MCF 10A (cell line): Measurements from ENCODE around the gene GRIK5. TPM values are rescaled to one million over a fixed set of nuclear protein-coding genes. Genes with fewer than 3 reads are reported as not detected.

Source experiments
- BruUV-seq: library from RNA; stranded (reverse); fragments of 400-500 nt; replicated peaks from 2 replicates; lab custom pipeline; 2021; lab: Mats Ljungman, UMichigan
- CTCF ChIA-PET: fragments of 300-600 bp; sonication (Branson Sonifier 250); formaldehyde crosslinking; extraction: SDS; loops from one replicate; lab custom pipeline; 2021; ENCODE audit warnings: antibody characterized with exemption, inconsistent platforms; lab: Yijun Ruan, JAX
- POLR2A ChIA-PET: fragments of 300-600, 350-650 bp; sonication (Branson Sonifier 250); formaldehyde crosslinking; extraction: SDS; loops from one replicate; lab custom pipeline; 2020; ENCODE audit warnings: antibody characterized with exemption, inconsistent platforms; lab: Yijun Ruan, JAX
- DNase-seq: peaks from one replicate; pipeline ENCODE4 v3.0.0-alpha.2; 2018; ENCODE audit not compliant: unreplicated experiment
- H3K27ac Mint-ChIP-seq: one replicate; pipeline ENCODE4 v1.8.0; 2022; ENCODE audit warnings: mild to moderate bottlenecking, low read depth, mixed read lengths; ENCODE audit not compliant: unreplicated experiment
- H3K27me3 Mint-ChIP-seq: one replicate; pipeline ENCODE4 v1.8.0; 2022; ENCODE audit warnings: mixed read lengths; ENCODE audit not compliant: insufficient read depth, unreplicated experiment
- H3K36me3 Mint-ChIP-seq: one replicate; pipeline ENCODE4 v1.8.0; 2022; ENCODE audit warnings: mild to moderate bottlenecking, moderate library complexity, mixed read lengths; ENCODE audit not compliant: insufficient read depth, unreplicated experiment
- H3K4me1 Mint-ChIP-seq: one replicate; pipeline ENCODE4 v1.8.0; 2022; ENCODE audit warnings: mixed read lengths; ENCODE audit not compliant: insufficient read depth, unreplicated experiment
- H3K4me3 Mint-ChIP-seq: one replicate; pipeline ENCODE4 v1.8.0; 2022; ENCODE audit warnings: mild to moderate bottlenecking, moderate library complexity, mixed read lengths; ENCODE audit not compliant: unreplicated experiment
- H3K9me3 Mint-ChIP-seq: one replicate; pipeline ENCODE4 v1.8.0; 2022; ENCODE audit warnings: mixed read lengths; ENCODE audit not compliant: unreplicated experiment
- intact Hi-C: fragments of 100-400 bp; cut with micrococcal nuclease; formaldehyde crosslinking; loops from 2 replicates; pipeline ENCODE4 v1.14.1; 2022
- total RNA-seq: library from RNA; stranded (reverse); gene quantifications from 2 replicates; pipeline ENCODE4 v1.2.3, GENCODE V29; 2022
- TF ChIP-seq, protein P1 (sequence below): fragments of 200-600 bp; IDR thresholded peaks from one replicate; pipeline ENCODE4 v1.8.0; 2022; ENCODE audit warnings: antibody characterized with exemption, mild to moderate bottlenecking; ENCODE audit not compliant: unreplicated experiment

The GRIK5 gene
- total RNA-seq, 1 experiment from 2014 or later = 1.8 TPM

GRCh38 chr19:41959056-41960053, 110.7 kb downstream of the GRIK5 start, which contains the start of gene RABAC1:
Gene RABAC1, minus strand, starts transcription at chr19:41959321. Its CDS starts 29 bp downstream, at chr19:41959292.
- BruUV-seq = no TSS peak
- H3K27me3 Mint-ChIP-seq = no peaks in the 10 kb centered on the region
- TF ChIP-seq, protein P1, sequence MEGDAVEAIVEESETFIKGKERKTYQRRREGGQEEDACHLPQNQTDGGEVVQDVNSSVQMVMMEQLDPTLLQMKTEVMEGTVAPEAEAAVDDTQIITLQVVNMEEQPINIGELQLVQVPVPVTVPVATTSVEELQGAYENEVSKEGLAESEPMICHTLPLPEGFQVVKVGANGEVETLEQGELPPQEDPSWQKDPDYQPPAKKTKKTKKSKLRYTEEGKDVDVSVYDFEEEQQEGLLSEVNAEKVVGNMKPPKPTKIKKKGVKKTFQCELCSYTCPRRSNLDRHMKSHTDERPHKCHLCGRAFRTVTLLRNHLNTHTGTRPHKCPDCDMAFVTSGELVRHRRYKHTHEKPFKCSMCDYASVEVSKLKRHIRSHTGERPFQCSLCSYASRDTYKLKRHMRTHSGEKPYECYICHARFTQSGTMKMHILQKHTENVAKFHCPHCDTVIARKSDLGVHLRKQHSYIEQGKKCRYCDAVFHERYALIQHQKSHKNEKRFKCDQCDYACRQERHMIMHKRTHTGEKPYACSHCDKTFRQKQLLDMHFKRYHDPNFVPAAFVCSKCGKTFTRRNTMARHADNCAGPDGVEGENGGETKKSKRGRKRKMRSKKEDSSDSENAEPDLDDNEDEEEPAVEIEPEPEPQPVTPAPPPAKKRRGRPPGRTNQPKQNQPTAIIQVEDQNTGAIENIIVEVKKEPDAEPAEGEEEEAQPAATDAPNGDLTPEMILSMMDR = peak; percentile 19
- ChIA-PET CTCF (interaction anchor here (0.6 to 1.9 kb wide), 9 partner anchors 9 to 258 kb away, joined by 3 to 5 read pairs (median 4); no protein-coding TSS in a partner anchor), POLR2A (interaction anchor here (0.7 to 2.9 kb wide), 11 partner anchors 72 to 284 kb away, joined by 3 to 41 read pairs (median 3); partner anchors contain the start of genes RPS19 and ZNF574)
- peaks cover 14% of the 10 kb centered on the region for H3K36me3 Mint-ChIP-seq
- DNase-seq = peak; percentile 89
- peak within 1 kb of the TSS; percentile 74 for H3K4me3 Mint-ChIP-seq
- no peaks in the 10 kb centered on the region for H3K9me3 Mint-ChIP-seq
- H3K4me1 Mint-ChIP-seq = peaks cover 19% of the 10 kb centered on the region
- intact Hi-C loops = loop anchor here (2.0 kb wide), 2 partner anchors 73 to 75 kb away; no protein-coding TSS in a partner anchor
- H3K27ac Mint-ChIP-seq = peak within 1 kb of the TSS; percentile 78

DNA sequence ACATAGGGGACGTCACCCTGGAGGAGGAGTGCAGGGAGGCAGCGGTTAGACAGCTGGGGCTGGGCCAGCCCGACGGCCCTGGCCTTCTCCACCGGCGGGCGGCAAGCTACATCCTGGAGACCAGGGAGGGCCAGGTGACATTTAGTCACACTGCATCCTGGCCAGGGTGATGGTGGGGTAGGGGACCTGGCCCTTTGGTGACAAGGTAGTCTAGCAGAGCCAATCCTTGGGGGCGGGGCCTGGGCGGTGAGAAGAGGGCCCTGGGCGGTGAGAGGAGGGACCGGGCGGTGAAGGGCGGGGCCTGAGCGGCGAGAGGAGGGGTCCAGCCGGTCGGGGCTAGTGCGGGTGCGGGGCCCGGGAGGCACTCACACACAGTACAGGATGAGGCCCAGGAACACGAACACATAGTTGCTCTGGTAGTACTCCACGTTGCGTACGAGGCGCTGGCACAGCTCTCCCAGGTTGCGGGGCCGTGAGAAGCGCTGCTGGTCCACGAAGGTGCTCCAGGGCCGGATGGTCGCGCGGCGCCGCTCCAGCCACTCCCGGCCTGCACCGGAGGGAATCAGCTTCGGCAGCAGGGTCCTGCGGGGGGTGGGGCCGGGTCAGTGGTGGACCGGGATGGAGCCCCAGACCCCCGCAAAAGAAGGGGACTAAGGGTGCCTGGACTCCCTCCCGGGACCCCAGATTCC, 111.5 kb downstream of the GRIK5 start:
- H3K4me3 Mint-ChIP-seq = peak overlapping the region; percentile 74
- no peaks in the 10 kb centered on the region for H3K27me3 Mint-ChIP-seq
- peaks cover 19% of the 10 kb centered on the region for H3K4me1 Mint-ChIP-seq
- peak; percentile 82 for DNase-seq
- peaks cover 14% of the 10 kb centered on the region for H3K36me3 Mint-ChIP-seq
- H3K27ac Mint-ChIP-seq = peak overlapping the region; percentile 78
- no peaks in the 10 kb centered on the region for H3K9me3 Mint-ChIP-seq
- TSS peak; percentile 85 for BruUV-seq
- ChIA-PET CTCF (interaction anchor here (0.6 to 1.9 kb wide), 8 partner anchors 12 to 474 kb away, joined by 3 to 5 read pairs (median 4); no protein-coding TSS in a partner anchor), POLR2A (interaction anchor here (0.7 to 2.9 kb wide), 13 partner anchors 71 to 141 kb away, joined by 3 to 41 read pairs (median 5); partner anchors contain the start of genes ARHGEF1, RPS19 and ZNF574)
- TF ChIP-seq, protein P1 = no peak
- intact Hi-C loops = loop anchor here (2.0 kb wide), 2 partner anchors 72 to 76 kb away; no protein-coding TSS in a partner anchor

- TSS peak; percentile 62 for BruUV-seq
- TF ChIP-seq, protein P1 = peak; percentile 75
- ChIA-PET CTCF (interaction anchor here (0.7 to 1.9 kb wide), 9 partner anchors 11 to 473 kb away, joined by 3 to 5 read pairs (median 4); no protein-coding TSS in a partner anchor), POLR2A (interaction anchor here (1.0 to 2.9 kb wide), 10 partner anchors 70 to 165 kb away, joined by 3 to 41 read pairs (median 5); partner anchors contain the start of genes ARHGEF1 and RPS19)
- intact Hi-C loops = loop anchor here (2.0 kb wide), 2 partner anchors 71 to 77 kb away; no protein-coding TSS in a partner anchor
- Mint-ChIP-seq H3K4me3 (peak overlapping the region; percentile 74), H3K4me1 (peaks cover 19% of the 10 kb centered on the region), H3K27ac (peak overlapping the region; percentile 78), H3K36me3 (peaks cover 14% of the 10 kb centered on the region), H3K27me3 (no peaks in the 10 kb centered on the region), H3K9me3 (no peaks in the 10 kb centered on the region)
- DNase-seq = peak; percentile 93
Measured at GRCh38 chr19:41957838-41958366, 112.1 kb downstream of the GRIK5 start.
